Type B pancreatic cell (in vitro differentiated cells): ENCODE measurements around the gene ALDH1A3. TPM values are rescaled to one million over a fixed set of nuclear protein-coding genes. Genes with fewer than 3 reads are reported as not detected.

Experiments used
- DNase-seq: peaks from one replicate; pipeline ENCODE4 v3.0.0; 2021; ENCODE audit warnings: mixed read lengths; ENCODE audit not compliant: unreplicated experiment; ENCODE audit errors: extremely low spot score
- H3K27ac Mint-ChIP-seq: 2 replicates; pipeline ENCODE4 v1.8.0; 2021; ENCODE audit warnings: mild to moderate bottlenecking, mixed read lengths
- H3K27me3 Mint-ChIP-seq: 2 replicates; pipeline ENCODE4 v1.8.0; 2021; ENCODE audit warnings: mixed read lengths
- H3K36me3 Mint-ChIP-seq: 2 replicates; pipeline ENCODE4 v1.8.0; 2021; ENCODE audit warnings: mixed read lengths
- H3K4me1 Mint-ChIP-seq: one replicate; pipeline ENCODE4 v1.8.0; 2021; ENCODE audit warnings: mixed read lengths; ENCODE audit not compliant: unreplicated experiment
- H3K4me3 Mint-ChIP-seq: 2 replicates; pipeline ENCODE4 v1.8.0; 2021; ENCODE audit warnings: mild to moderate bottlenecking, mixed read lengths
- H3K9me3 Mint-ChIP-seq: 2 replicates; pipeline ENCODE4 v1.8.0; 2021; ENCODE audit warnings: mixed read lengths
- total RNA-seq: library from RNA; stranded (reverse); gene quantifications from 2 replicates; pipeline ENCODE4 v1.2.1, GENCODE V29; 2021; ENCODE audit warnings: low replicate concordance
- TF ChIP-seq, protein P1 (sequence below): fragments of 200-600 bp; sonication (generic); conservative IDR thresholded peaks from 2 replicates; pipeline ENCODE4 v1.5.0; 2021; ENCODE audit warnings: antibody characterized with exemption, mild to moderate bottlenecking

The ALDH1A3 gene
- total RNA-seq, 1 donor from 2014 or later = 13.0 TPM

DNA sequence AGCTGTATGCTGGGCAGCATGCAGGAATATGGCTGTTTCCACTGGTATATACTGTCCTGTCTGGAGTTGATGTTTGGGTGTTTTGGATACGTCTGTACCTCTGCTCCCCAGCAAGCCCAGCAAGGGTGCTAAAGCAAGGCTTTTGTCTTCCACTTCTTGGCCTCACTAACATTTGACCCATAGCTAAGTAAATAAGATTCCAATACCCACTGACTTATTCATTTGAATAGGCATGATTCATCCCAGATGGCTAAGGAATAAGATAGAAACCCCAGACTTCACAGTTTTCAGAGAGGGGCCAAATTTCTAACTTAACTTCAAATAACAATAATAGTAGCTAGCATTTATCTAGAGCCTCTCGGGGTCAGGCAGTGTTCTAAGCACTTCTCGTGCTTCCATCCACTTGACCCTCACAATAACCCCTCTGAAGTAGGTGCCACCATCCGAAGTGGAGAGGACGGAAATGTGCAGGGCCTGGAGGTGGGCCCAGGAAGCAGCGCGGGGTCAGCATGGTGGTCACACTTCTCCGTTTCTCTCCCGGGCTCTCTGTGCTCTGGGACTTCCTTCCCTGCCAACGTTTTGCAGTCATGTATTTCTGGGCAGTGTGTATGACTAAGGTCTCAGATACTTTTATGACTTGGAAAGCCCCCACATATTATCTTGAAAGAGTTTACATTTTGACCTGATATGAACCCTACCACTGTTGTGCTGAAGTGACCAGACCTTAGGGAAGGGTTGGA, 78.9 kb downstream of the ALDH1A3 start:
- Mint-ChIP-seq H3K27ac (no peak overlapping the region), H3K4me3 (no peak overlapping the region), H3K9me3 (no peaks in the 10 kb centered on the region), H3K4me1 (peaks cover 6% of the 10 kb centered on the region), H3K27me3 (peaks cover 21% of the 10 kb centered on the region), H3K36me3 (no peaks in the 10 kb centered on the region)
- no peak for DNase-seq
- TF ChIP-seq, protein P1, sequence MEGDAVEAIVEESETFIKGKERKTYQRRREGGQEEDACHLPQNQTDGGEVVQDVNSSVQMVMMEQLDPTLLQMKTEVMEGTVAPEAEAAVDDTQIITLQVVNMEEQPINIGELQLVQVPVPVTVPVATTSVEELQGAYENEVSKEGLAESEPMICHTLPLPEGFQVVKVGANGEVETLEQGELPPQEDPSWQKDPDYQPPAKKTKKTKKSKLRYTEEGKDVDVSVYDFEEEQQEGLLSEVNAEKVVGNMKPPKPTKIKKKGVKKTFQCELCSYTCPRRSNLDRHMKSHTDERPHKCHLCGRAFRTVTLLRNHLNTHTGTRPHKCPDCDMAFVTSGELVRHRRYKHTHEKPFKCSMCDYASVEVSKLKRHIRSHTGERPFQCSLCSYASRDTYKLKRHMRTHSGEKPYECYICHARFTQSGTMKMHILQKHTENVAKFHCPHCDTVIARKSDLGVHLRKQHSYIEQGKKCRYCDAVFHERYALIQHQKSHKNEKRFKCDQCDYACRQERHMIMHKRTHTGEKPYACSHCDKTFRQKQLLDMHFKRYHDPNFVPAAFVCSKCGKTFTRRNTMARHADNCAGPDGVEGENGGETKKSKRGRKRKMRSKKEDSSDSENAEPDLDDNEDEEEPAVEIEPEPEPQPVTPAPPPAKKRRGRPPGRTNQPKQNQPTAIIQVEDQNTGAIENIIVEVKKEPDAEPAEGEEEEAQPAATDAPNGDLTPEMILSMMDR = no peak

DNA sequence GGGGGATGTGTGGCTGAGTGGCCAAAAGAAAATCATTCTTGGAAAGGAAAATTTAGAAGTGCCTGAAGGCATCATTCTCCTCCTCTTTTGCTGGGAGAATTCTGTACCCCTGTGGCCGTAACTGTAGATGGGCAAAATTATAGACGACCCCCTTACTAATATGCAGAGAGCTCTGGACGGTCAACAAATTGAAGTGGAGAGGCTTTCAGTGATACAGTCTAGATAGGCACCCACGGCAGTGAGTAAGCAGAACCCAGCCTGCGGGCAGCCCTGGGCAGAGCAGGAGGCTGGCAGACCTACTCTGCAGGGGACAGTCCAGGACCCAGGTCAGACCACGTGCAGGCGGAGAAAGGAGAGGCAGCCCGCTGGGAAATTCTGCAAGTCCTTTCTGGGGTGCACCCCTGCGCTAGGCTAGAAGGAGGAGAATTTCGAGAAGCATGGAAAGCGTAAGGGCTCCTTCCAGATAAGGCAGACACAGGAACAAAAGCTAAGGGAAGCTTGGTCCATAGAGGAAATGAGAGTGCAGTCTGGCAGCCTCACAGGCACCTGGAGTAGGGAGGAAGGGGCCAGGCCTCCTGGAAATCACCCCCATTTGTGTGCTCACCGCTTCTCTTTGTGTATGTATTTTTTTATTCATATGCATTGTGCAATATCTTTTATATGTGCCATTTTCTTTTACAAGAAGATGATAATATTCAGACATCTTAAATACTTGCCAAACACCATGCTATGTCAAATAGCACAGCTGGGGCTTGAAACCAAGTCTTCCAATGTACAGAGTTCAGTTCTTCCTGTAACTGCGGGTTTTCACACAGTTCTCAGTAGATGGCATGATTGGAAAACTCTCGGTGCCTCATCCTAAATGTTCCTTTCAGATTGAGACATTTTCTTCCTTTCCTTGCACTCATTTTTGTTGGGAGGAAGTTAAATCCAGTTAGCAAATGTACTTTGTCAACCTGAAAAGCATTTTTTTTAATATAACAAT, 79.7 kb downstream of the ALDH1A3 start:
- H3K9me3 Mint-ChIP-seq = no peaks in the 10 kb centered on the region
- H3K27me3 Mint-ChIP-seq = peaks cover 21% of the 10 kb centered on the region
- TF ChIP-seq, protein P1 = no peak
- no peak overlapping the region for H3K27ac Mint-ChIP-seq
- H3K4me1 Mint-ChIP-seq = peaks cover 6% of the 10 kb centered on the region
- no peak overlapping the region for H3K4me3 Mint-ChIP-seq
- H3K36me3 Mint-ChIP-seq = no peaks in the 10 kb centered on the region
- DNase-seq = no peak

Other genes with a start within 250 kb of the ALDH1A3 start
- 2.0 and 4.1 TPM in 2 replicates for gene LRRK1, start 39.5 kb downstream of the ALDH1A3 start, total RNA-seq